Measurements from ENCODE around the gene COL19A1. TPM values are rescaled to one million over a fixed set of nuclear protein-coding genes. Genes with fewer than 3 reads are reported as not detected.

Gene COL19A1
- total and polyA plus RNA-seq, 9 of the 15 experiments (the other 6 are each of a cell fraction or from before 2014, with no cell fraction given), result not detected

DNA sequence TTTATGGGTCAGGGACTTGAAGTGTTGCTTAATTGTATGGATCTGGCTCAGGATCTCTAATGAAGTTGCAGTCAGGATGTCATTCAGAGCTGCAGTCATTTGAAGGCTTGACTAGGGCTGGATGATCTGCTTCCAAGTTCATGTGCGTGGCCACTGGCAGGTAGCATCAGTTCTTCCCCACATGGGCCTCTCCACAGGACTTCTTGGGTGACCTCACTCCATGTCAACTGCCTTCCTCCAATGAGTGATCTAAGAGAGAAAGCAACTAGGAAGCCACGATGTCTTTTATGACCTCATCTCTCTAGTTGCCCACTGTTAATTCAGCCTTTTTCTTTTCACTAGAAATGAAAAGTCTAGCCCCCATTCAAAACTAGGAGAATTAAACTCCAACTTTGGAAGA lies 332.4 kb downstream of the COL19A1 start:
- no peak for FAIRE-seq
- DNase-seq (ENCODE audit: extremely low read depth in 1 of 4, low spot score in 3 of 4), result no peak
- intact Hi-C loops (cut with micrococcal nuclease) (no loop called here), in situ Hi-C loops (cut with MboI) (no loop called here)
- Histone ChIP-seq H3K27ac (ENCODE audit: extremely low read depth, low read depth, low read length) (no peak overlapping the region), H3K36me3 (ENCODE audit: control insufficient read depth, insufficient read depth, low read length) (no peaks in the 10 kb centered on the region), H2AFZ (ENCODE audit: low read depth, low read length) (no peak overlapping the region), H3K4me1 (replicated peaks in 1 of 2; ENCODE audit: control insufficient read depth in 2 of 2, insufficient read depth in 2 of 2, low read length in 2 of 2) (no peaks in the 10 kb centered on the region), H3K9me3 (replicated peaks; ENCODE audit: control insufficient read depth, insufficient read depth, low read depth, low read length) (no peaks in the 10 kb centered on the region), H3K9me1 (ENCODE audit: control insufficient read depth, insufficient read depth, low read length) (peaks cover 3% of the 10 kb centered on the region), H4K20me1 (replicated peaks; ENCODE audit: control insufficient read depth, insufficient read depth, low read length) (no peaks in the 10 kb centered on the region), H3K79me2 (ENCODE audit: control insufficient read depth, insufficient read depth, low read length) (no peaks in the 10 kb centered on the region), H3K9ac (ENCODE audit: insufficient read depth in 1 of 2, low read depth in 2 of 2, low read length in 2 of 2) (no peak overlapping the region), H3K4me3 (no peak overlapping the region), H3K4me2 (ENCODE audit: insufficient read depth, low read length) (no peak overlapping the region), H3K27me3 (ENCODE audit: control insufficient read depth in 2 of 2, insufficient read depth in 2 of 2, low read length in 2 of 2) (peaks cover 4 to 8% of the 10 kb centered on the region in 2 experiments; a peak in 3 of 5 replicates)
- ChIA-PET POLR2A (no interaction called here), CTCF (ENCODE audit: low intra/inter-chr PET ratio) (no interaction called here)
- TF ChIP-seq, protein P1, sequence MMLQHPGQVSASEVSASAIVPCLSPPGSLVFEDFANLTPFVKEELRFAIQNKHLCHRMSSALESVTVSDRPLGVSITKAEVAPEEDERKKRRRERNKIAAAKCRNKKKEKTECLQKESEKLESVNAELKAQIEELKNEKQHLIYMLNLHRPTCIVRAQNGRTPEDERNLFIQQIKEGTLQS (IDR thresholded peaks at IDR 0.05), result peak; percentile 24; the same call in 1 of the 2 replicates
- TF ChIP-seq, protein P1 (CRISPR knock-in tag; conservative IDR thresholded peaks at IDR 0.05), result no peak
- TF ChIP-seq, protein P2, sequence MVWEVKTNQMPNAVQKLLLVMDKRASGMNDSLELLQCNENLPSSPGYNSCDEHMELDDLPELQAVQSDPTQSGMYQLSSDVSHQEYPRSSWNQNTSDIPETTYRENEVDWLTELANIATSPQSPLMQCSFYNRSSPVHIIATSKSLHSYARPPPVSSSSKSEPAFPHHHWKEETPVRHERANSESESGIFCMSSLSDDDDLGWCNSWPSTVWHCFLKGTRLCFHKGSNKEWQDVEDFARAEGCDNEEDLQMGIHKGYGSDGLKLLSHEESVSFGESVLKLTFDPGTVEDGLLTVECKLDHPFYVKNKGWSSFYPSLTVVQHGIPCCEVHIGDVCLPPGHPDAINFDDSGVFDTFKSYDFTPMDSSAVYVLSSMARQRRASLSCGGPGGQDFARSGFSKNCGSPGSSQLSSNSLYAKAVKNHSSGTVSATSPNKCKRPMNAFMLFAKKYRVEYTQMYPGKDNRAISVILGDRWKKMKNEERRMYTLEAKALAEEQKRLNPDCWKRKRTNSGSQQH (CRISPR knock-in tag; IDR thresholded peaks at IDR 0.05), result no peak
- TF ChIP-seq PML (IDR thresholded peaks at IDR 0.05; ENCODE audit: low read length) (no peak), ZNF778 (CRISPR knock-in tag; IDR thresholded peaks at IDR 0.05) (no peak), JUND (IDR thresholded peaks at IDR 0.05; ENCODE audit: borderline replicate concordance, low read depth, low read length) (no peak), JUND (tag; IDR thresholded peaks at IDR 0.05; ENCODE audit: borderline replicate concordance, low read depth, low read length) (no peak), RHOXF2B (CRISPR knock-in tag; conservative IDR thresholded peaks at IDR 0.05) (no peak), MXI1 (IDR thresholded peaks at IDR 0.05; ENCODE audit: low read depth, low read length) (no peak), IRF2 (CRISPR knock-in tag; IDR thresholded peaks at IDR 0.05) (no peak), NR2F6 (CRISPR knock-in tag; IDR thresholded peaks at IDR 0.05) (no peak)
- WGBS (ENCODE audit: insufficient coverage, low coverage, missing lambda C conversion rate), result 4% methylated on average over 2 of the region's 2 CpGs
- no peak for ATAC-seq
- BruUV-seq (replicated peaks), result no TSS peak
